Adipocyte (in vitro differentiated cells): ENCODE data around the gene MACROH2A1.

ENCODE experiments used
- DNase-seq: peaks from one replicate; pipeline ENCODE4 v3.0.0-alpha.2; 2015; ENCODE audit warnings: low read depth
- H3K27me3 ChIP-seq: replicated peaks from 2 replicates; pipeline ENCODE4 v1.7.0; 2013; ENCODE audit warnings: mild to moderate bottlenecking, low read length, moderate library complexity; ENCODE audit not compliant: control insufficient read depth, insufficient read depth
- H3K36me3 ChIP-seq: 2 replicates; pipeline ENCODE4 v1.7.0; 2013; ENCODE audit warnings: low read length, mild to moderate bottlenecking, moderate library complexity; ENCODE audit not compliant: control insufficient read depth, insufficient read depth, severe bottlenecking
- H3K4me1 ChIP-seq: 2 replicates; pipeline ENCODE4 v1.7.0; 2013; ENCODE audit warnings: mild to moderate bottlenecking, low read length, moderate library complexity; ENCODE audit not compliant: control insufficient read depth, insufficient read depth
- H3K4me3 ChIP-seq: 2 replicates; pipeline ENCODE4 v1.7.0; 2013; ENCODE audit warnings: mild to moderate bottlenecking, low read length, moderate library complexity
- H3K9ac ChIP-seq: 2 replicates; pipeline ENCODE4 v1.7.0; 2013; ENCODE audit warnings: mild to moderate bottlenecking, low read length, moderate library complexity
- H3K9me3 ChIP-seq: 2 replicates; pipeline ENCODE4 v1.7.0; 2013; ENCODE audit warnings: mild to moderate bottlenecking, low read length, moderate library complexity; ENCODE audit not compliant: control insufficient read depth

MACROH2A1 gene

DNA sequence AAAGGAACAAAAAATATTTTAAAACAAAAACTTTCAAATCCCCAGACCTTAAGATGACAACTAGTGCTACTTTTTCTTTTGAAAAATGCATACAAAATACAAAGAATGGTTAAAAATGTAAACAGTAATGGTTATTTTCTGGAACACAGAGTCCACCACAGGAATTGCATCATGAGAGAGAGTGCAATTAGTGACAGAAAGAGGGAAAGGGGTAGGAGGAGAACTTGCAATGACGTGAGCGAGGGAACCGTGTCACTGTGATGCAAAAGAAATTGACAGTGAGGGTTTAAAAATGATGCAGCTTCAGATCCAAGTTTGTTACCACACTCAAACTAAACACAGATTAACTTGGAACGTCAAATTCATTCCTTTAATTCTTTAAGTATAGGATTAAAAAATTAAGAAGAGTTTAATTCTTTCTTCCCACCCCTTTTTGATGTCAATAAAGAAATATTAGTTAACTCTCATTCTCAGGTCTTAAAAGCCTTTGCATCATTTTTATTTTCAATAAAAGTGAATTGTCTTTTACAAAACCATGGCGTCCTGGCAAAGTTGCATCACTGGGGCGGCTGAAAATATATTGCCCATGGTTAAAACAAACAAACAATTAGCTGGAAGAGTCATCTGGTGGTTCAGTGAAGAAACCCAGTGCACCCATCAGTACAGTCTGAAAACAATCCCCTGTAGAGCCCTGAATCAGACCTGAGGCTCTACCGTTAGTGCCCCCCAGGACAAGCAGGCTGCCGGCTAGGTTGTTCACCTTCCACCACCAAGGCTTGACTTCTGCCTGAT is 39.5 kb downstream of the MACROH2A1 start:
- no peaks in the 10 kb centered on the region for H3K9me3 ChIP-seq
- no peaks in the 10 kb centered on the region for H3K27me3 ChIP-seq
- no peak overlapping the region for H3K9ac ChIP-seq
- peaks cover 44% of the 10 kb centered on the region for H3K4me1 ChIP-seq
- H3K36me3 ChIP-seq: peaks cover 43% of the 10 kb centered on the region
- peak; percentile 52 for DNase-seq
- no peak overlapping the region for H3K4me3 ChIP-seq

DNA sequence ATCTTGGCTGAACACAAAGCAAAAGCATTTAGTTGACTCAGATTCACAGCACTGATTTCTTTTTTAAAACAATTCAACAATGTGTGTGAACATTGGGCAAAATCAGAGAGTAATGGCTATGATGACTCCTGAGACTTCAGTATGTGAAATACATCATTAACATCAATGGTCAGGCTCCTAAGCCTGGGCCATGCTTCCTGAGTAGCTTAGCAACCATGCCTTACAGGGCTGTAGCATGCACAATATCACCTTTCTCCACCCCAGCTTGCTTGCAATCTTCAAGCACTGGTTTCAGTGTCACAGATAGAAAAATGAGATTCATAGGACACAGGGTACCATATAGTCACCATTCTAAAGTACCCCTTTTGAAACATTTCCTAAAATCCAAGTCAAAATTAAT is 41.3 kb downstream of the MACROH2A1 start:
- Histone ChIP-seq H3K4me3 (no peak overlapping the region), H3K9ac (no peak overlapping the region), H3K36me3 (peaks cover 33% of the 10 kb centered on the region), H3K27me3 (no peaks in the 10 kb centered on the region), H3K4me1 (peaks cover 60% of the 10 kb centered on the region), H3K9me3 (no peaks in the 10 kb centered on the region)
- DNase-seq: no peak

DNA sequence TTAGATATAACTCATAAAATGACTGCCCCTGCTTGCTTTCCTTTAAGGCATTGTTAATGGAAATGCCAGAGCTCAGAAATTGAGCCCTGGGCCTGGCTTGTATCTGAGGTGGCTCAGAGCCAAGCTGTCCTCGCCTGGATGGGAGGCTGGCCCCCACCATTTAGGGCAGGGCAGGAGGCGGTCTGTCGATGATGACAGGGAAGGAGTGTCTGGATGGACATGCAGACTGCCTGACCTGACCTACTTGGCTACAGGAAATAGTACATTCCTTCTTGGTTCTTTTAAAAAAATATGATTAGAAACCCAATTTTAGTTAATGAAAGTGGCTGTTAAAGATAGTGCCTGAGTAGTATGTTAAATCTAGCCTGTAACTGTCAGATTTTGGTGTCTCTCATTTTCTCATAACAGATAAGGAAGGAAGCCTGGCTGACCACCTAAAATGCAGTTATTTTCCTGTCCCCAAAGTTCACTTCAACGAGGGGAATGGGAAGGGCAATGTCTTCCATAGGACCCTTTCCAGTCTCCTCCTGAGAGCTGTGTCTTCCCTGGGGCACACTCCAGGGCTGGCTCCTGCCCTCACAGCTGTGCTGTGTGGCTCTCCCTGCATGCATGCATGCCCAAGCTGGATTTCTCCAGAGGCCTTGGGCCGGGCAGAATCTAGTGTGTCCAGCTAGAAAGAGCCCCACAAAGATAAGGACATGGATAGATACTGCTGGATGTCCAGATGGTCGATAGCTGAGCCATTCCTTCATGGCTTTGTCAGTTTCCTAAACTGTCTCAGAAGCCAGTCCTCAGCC is 42.3 kb downstream of the MACROH2A1 start:
- peak overlapping the region; percentile 68 for H3K4me3 ChIP-seq
- peaks cover 23% of the 10 kb centered on the region for H3K36me3 ChIP-seq
- peaks cover 60% of the 10 kb centered on the region for H3K4me1 ChIP-seq
- DNase-seq: peak; percentile 85
- no peaks in the 10 kb centered on the region for H3K9me3 ChIP-seq
- H3K9ac ChIP-seq: peak overlapping the region; percentile 81
- H3K27me3 ChIP-seq: no peaks in the 10 kb centered on the region

DNA sequence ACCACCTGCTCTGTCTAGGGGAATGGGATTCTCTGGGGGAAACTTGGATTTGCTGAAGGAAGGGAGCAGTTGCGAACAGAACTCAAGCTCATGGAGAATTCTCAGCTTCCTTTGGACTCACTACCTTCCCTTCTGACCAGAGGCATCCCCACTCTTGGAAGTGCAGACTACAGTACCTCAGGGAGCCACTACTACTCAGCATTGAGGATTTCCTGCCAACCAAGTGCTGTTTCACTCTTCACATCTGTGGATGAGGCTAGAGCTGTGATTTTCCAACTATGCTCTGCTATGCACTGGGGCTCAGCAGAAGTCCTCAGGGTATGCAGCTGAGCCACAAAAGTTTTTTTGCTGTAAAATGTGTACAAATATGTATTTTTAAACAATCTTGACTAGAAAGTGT is 43.9 kb downstream of the MACROH2A1 start:
- Histone ChIP-seq H3K36me3 (peaks cover 18% of the 10 kb centered on the region), H3K9ac (peak overlapping the region; percentile 24), H3K4me1 (peaks cover 60% of the 10 kb centered on the region), H3K4me3 (peak overlapping the region; percentile 25), H3K9me3 (no peaks in the 10 kb centered on the region), H3K27me3 (no peaks in the 10 kb centered on the region)
- DNase-seq: peak; percentile 43

DNA sequence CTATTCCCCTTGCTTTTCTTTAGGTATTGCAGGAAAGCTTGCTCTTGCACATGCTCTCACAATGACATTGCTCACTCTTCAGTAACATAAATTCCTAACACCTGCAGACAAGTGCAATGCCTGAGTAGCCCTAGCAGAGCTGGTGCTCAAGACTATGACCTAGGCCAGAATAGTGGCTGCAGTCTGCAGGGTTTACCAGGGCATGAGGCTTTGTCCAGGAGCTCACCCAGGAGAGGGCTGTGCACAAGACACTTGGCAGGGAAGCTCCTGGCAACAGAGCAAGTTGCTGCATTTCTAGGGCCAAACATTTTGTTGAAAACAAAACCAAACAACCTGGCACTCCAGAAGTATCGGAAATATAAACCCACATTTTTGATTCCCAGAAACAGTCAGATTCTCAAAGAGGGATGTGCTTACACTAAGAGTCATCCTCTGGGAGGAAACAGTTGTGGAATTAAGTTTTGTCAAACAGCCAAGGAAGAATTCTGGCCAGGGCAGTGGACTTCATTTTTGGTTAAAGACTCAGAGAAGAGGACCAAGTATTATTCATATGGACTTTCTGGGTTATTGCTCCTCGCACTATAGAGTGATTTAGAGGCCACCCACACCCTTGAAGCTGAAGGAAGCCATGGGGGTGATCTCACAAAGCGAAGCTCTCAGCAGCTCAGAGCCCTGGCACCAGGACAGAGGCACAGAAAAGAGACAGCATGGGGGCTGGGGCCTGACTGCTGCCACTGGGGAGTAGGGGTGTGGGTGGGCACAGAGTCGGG is 44.9 kb downstream of the MACROH2A1 start:
- Histone ChIP-seq H3K27me3 (no peaks in the 10 kb centered on the region), H3K4me1 (peaks cover 64% of the 10 kb centered on the region), H3K9me3 (no peaks in the 10 kb centered on the region), H3K9ac (peak overlapping the region; percentile 23), H3K36me3 (peaks cover 14% of the 10 kb centered on the region), H3K4me3 (peak overlapping the region; percentile 25)
- DNase-seq: peak; percentile 89

DNA sequence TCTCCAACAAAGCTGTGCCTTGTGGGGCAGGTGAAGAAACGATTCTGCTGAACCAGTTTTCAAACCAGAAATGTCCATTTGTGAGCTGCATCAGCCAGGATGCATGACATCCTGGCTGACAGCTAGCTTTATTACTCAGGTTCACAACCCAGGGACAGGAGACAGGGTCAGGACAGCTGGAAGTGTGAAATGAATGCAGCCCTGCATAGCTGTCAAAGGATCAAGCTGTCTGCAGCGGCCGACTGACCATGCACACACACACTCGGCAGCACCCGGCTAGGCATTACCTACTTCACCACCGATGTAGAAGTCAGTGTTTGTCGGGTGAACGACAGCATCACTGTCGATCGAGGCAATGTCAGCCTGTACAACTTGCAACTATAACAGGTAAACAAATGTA is 48.5 kb downstream of the MACROH2A1 start:
- no peak overlapping the region for H3K4me3 ChIP-seq
- no peaks in the 10 kb centered on the region for H3K27me3 ChIP-seq
- H3K9ac ChIP-seq: no peak overlapping the region
- H3K9me3 ChIP-seq: no peaks in the 10 kb centered on the region
- H3K36me3 ChIP-seq: peaks cover 27% of the 10 kb centered on the region
- DNase-seq: no peak
- H3K4me1 ChIP-seq: peaks cover 48% of the 10 kb centered on the region

DNA sequence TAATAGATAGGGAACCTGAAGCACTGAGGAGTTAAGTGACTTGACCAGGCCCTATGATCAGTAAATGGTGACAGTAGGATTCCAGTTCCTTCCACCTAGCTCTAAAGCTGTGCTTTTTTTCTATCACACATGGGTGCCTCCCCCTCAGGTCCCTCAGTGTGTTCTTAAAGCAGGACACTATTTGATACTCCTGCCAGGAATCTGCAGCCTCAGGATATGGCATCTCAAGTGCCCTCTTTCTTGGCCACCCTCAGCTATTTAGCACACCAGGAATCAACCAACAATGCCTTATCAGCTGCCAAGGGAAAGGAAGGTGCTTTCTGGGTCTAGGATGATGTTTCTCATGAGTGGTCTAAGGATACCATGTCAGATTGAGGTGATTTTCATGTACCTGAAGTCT is 49.1 kb downstream of the MACROH2A1 start:
- DNase-seq: no peak
- Histone ChIP-seq H3K4me1 (peaks cover 41% of the 10 kb centered on the region), H3K9ac (no peak overlapping the region), H3K27me3 (no peaks in the 10 kb centered on the region), H3K36me3 (peaks cover 34% of the 10 kb centered on the region), H3K9me3 (no peaks in the 10 kb centered on the region), H3K4me3 (no peak overlapping the region)

DNA sequence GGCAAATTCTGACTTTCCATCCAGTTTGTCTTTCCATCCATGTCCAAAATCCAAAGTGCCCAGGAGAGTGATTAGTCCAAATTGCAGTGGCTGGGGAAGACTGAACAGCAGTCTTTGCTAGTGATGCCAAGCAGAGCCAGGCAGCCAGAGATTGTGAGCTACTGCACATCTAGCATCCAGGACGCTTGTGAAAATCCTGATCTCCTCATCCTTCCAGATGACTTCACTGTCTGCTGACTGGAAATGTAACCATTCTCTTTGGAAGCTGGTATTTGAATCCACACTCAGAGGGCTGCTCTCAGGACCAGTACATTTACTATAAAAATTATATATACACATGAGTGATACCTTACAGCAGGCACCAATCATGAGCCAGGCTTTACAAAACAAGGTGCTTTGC is 49.6 kb downstream of the MACROH2A1 start:
- H3K4me3 ChIP-seq: no peak overlapping the region
- H3K36me3 ChIP-seq: peaks cover 37% of the 10 kb centered on the region
- no peak for DNase-seq
- H3K4me1 ChIP-seq: peaks cover 37% of the 10 kb centered on the region
- no peaks in the 10 kb centered on the region for H3K9me3 ChIP-seq
- H3K27me3 ChIP-seq: no peaks in the 10 kb centered on the region
- peak overlapping the region; percentile 10 for H3K9ac ChIP-seq

DNA sequence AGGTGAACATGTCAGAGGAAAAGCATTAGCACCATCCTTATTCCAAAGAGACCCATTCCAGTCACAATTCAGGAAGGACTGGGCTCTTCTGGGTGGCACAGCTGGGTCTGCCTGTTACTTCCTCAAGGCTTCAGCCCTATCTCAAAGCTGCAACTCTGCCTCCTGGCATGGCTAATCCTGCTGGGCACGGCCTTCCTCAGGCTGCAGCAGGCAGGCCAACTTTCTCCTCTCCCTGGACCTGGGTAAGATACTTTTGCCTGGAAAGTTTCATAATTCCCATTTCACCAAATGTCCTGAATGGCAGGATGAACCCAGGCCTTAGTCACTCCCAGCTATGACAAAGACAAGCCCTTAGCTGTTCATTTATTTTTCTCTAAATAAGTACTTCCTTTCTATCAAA is 50.1 kb downstream of the MACROH2A1 start:
- Histone ChIP-seq H3K9me3 (no peaks in the 10 kb centered on the region), H3K4me3 (no peak overlapping the region), H3K9ac (peak overlapping the region; percentile 32), H3K27me3 (no peaks in the 10 kb centered on the region), H3K4me1 (peaks cover 32% of the 10 kb centered on the region), H3K36me3 (peaks cover 43% of the 10 kb centered on the region)
- no peak for DNase-seq

DNA sequence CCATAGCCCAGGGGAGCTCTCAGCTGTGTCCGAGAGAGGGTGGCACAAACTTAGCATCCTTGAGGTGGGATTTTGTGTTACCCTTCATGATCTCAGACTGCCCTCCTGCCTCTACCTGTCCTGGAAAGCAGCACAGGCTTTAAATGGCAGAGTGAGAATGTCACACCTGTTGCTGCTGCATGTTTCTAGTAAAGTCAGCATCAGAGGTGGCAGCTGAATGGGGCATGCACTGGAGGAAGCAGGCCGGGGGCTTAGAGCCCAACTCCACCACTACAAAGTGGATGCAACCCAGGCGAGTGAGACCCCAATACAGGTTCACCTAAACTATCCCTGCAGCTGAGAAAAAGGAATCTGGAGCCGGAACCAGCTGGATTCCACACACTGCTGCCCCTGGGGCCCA is 51.6 kb downstream of the MACROH2A1 start:
- DNase-seq: no peak
- Histone ChIP-seq H3K27me3 (no peaks in the 10 kb centered on the region), H3K4me3 (no peak overlapping the region), H3K9me3 (no peaks in the 10 kb centered on the region), H3K36me3 (peaks cover 58% of the 10 kb centered on the region), H3K9ac (no peak overlapping the region), H3K4me1 (peaks cover 22% of the 10 kb centered on the region)
